ENCODE measurements around the gene CD14.

The CD14 gene

DNA sequence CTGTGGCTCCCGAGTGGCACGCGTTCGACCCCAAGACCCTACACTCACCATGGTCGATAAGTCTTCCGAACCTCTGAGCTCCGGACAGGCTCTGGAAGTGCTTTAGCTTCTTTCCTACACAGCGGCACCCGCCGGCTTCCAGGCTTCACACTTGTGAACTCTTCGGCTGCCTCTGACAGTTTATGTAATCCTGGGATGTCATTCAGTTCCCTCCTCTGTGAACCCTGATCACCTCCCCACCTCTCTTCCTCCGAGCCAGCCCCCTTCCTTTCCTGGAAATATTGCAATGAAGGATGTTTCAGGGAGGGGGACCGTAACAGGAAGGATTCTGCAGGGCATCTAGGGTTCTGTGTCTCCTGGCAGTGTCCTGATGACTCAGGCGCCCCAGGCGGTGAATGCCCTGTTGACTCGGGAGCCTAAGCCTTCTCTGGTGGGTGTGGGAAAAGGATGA, at the start of gene CD14:
Gene CD14 (minus strand): TSS at position 155 of the 451 bp plus-strand sequence. CDS start 104 bp downstream, at position 51.
- H3K36me3 ChIP-seq (ENCODE audit: control insufficient read depth, insufficient read depth, low read length) = no peaks in the 10 kb centered on the region
- TF ChIP-seq, protein P1, sequence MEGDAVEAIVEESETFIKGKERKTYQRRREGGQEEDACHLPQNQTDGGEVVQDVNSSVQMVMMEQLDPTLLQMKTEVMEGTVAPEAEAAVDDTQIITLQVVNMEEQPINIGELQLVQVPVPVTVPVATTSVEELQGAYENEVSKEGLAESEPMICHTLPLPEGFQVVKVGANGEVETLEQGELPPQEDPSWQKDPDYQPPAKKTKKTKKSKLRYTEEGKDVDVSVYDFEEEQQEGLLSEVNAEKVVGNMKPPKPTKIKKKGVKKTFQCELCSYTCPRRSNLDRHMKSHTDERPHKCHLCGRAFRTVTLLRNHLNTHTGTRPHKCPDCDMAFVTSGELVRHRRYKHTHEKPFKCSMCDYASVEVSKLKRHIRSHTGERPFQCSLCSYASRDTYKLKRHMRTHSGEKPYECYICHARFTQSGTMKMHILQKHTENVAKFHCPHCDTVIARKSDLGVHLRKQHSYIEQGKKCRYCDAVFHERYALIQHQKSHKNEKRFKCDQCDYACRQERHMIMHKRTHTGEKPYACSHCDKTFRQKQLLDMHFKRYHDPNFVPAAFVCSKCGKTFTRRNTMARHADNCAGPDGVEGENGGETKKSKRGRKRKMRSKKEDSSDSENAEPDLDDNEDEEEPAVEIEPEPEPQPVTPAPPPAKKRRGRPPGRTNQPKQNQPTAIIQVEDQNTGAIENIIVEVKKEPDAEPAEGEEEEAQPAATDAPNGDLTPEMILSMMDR (IDR thresholded peaks at IDR 0.05; ENCODE audit: insufficient read depth, low read length, poor library complexity, severe bottlenecking) = no peak
- DNase-seq (ENCODE audit: extremely low read depth, insufficient read length) = no peak

DNA sequence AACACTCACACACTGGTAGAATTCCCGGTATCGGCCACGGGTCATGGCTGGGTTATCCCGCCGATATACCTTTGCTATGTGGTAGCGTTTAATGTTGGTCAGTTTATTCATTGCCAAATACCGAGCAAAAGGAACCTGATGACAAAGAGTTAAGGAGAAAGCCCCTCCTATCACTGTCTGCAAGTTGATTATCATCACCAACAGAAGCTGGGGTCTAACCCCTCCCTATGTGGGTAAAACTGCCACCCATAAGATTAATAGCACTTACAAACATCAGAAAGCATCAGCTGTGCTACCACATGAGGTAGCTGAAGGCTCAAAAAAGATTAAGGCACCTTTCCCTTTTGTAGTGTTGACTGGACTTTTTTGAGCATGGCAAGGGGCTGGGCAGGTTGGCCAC, 46.0 kb upstream of the CD14 start:
- H3K27me3 ChIP-seq (replicated peaks; ENCODE audit: control insufficient read depth, insufficient read depth, low read length) = no peaks in the 10 kb centered on the region
- TF ChIP-seq, protein P1 (IDR thresholded peaks at IDR 0.05; ENCODE audit: insufficient read depth, low read length, poor library complexity, severe bottlenecking) = no peak

More for the DNA sequence above, at the start of gene CD14:
- Histone ChIP-seq H3K27me3 (replicated peaks; ENCODE audit: control insufficient read depth, insufficient read depth, low read length) (no peaks in the 10 kb centered on the region; the same call in 1 of the 2 replicates), H3K4me3 (replicated peaks; ENCODE audit: low read depth, low read length) (peak within 1 kb of the TSS; percentile 48)

DNA sequence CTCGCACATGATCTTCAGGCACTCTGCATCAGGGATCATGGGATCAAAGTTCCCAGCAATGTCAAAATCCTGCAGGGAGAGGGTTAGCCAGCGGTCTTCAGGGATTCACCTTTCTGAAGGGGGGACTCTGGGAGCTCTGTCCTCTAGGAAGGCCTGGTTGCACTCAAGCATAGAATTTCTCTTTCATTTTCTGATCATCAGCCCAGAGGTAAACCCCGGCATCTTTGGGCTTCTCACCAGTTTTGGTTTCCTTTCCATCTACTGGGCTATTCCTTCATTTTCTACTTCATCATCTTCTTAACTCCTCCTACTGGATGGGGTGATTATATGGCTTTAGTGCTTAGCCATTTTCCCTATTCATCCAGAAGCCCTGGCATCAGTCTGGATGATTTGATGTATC, 45.0 kb upstream of the CD14 start:
- H3K4me3 ChIP-seq (replicated peaks; ENCODE audit: low read depth, low read length) = no peak overlapping the region
- no peak for DNase-seq (ENCODE audit: extremely low read depth, insufficient read length)
- H3K36me3 ChIP-seq (ENCODE audit: control insufficient read depth, insufficient read depth, low read length) = peaks cover 39% of the 10 kb centered on the region
- TF ChIP-seq, protein P1 (IDR thresholded peaks at IDR 0.05; ENCODE audit: insufficient read depth, low read length, poor library complexity, severe bottlenecking) = no peak
- no peaks in the 10 kb centered on the region for H3K27me3 ChIP-seq (replicated peaks; ENCODE audit: control insufficient read depth, insufficient read depth, low read length)

More for the DNA sequence above, 46.0 kb upstream of the CD14 start:
- Histone ChIP-seq H3K36me3 (ENCODE audit: control insufficient read depth, insufficient read depth, low read length) (peaks cover 31% of the 10 kb centered on the region), H3K4me3 (replicated peaks; ENCODE audit: low read depth, low read length) (no peak overlapping the region)
- no peak for DNase-seq (ENCODE audit: extremely low read depth, insufficient read length)

DNA sequence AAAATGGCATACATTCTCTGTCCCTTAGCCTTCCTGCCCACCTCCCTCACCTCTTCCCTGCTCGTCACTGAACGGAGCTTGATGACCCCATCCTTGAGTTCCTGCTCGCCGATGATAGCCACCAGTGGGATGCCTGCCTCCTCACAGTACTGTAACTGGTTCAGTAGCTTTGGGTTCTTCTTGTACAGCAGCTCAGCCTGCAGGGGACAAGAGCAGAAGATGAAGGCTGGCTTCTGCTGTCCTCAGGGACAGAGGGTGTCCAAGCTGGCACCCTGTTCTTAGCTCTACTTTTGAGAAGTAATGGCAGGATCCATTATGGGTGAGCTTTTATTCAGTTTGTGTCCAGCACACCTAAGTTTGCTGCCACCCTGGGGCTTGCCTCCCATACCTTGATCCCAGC, 41.7 kb upstream of the CD14 start:
- no peak for DNase-seq (ENCODE audit: extremely low read depth, insufficient read length)
- TF ChIP-seq, protein P1 (IDR thresholded peaks at IDR 0.05; ENCODE audit: insufficient read depth, low read length, poor library complexity, severe bottlenecking) = no peak
- Histone ChIP-seq H3K27me3 (replicated peaks; ENCODE audit: control insufficient read depth, insufficient read depth, low read length) (no peaks in the 10 kb centered on the region), H3K36me3 (ENCODE audit: control insufficient read depth, insufficient read depth, low read length) (peaks cover 41% of the 10 kb centered on the region), H3K4me3 (replicated peaks; ENCODE audit: low read depth, low read length) (no peak overlapping the region)

DNA sequence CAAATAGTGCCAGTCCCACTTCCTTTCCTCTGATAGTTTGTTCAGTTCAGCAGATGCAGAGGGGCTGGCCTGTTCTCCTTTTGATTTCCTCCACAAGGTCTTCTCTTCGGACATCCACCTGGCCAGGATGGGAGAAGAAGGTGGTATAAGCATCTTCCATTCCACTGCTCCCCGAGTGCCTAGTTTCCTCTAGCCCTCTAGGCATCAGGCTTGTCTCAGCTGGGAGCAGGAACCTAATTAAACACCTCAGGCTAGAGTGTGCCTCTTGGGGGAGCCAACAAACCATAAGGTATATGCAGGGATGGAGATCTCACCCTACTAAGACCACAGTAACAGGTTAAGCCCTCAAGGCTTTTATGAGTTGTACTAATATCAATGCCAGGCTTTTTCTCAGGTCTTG, 41.2 kb upstream of the CD14 start:
- TF ChIP-seq, protein P1 (IDR thresholded peaks at IDR 0.05; ENCODE audit: insufficient read depth, low read length, poor library complexity, severe bottlenecking) = no peak
- H3K4me3 ChIP-seq (replicated peaks; ENCODE audit: low read depth, low read length) = no peak overlapping the region
- DNase-seq (ENCODE audit: extremely low read depth, insufficient read length) = no peak
- no peaks in the 10 kb centered on the region for H3K27me3 ChIP-seq (replicated peaks; ENCODE audit: control insufficient read depth, insufficient read depth, low read length)
- H3K36me3 ChIP-seq (ENCODE audit: control insufficient read depth, insufficient read depth, low read length) = peaks cover 44% of the 10 kb centered on the region

Measured in GM06990 (cell line).